Osteoblast (primary cell): ENCODE results near the gene PITX1. TPM values are rescaled to one million over a fixed set of nuclear protein-coding genes. Genes with fewer than 3 reads are reported as not detected.

ENCODE experiments used
- DNase-seq: peaks from one replicate; pipeline ENCODE4 v3.0.0; 2011; ENCODE audit warnings: low spot score, mixed read lengths; ENCODE audit not compliant: insufficient read length; ENCODE audit errors: missing footprints
- H2AFZ ChIP-seq: 2 replicates; pipeline ENCODE4 v1.6.0; 2011; ENCODE audit warnings: mild to moderate bottlenecking, low read length
- H3K27ac ChIP-seq: 2 replicates; pipeline ENCODE4 v1.5.1; 2011; ENCODE audit warnings: mild to moderate bottlenecking, low read depth, low read length, moderate library complexity
- H3K27me3 ChIP-seq: 2 replicates; pipeline ENCODE4 v1.6.0; 2012; ENCODE audit warnings: mild to moderate bottlenecking, control low read depth, inconsistent platforms, low read length, moderate library complexity; ENCODE audit not compliant: insufficient read depth
- H3K36me3 ChIP-seq: 2 replicates; pipeline ENCODE4 v1.5.1; 2011; ENCODE audit warnings: mild to moderate bottlenecking, low read length, control low read depth, moderate library complexity; ENCODE audit not compliant: insufficient read depth
- H3K4me1 ChIP-seq: 2 replicates; pipeline ENCODE4 v1.5.1; 2011; ENCODE audit warnings: mild to moderate bottlenecking, low read length, control low read depth, moderate library complexity; ENCODE audit not compliant: insufficient read depth
- H3K4me2 ChIP-seq: 2 replicates; pipeline ENCODE4 v1.6.0; 2011; ENCODE audit warnings: mild to moderate bottlenecking, low read length; ENCODE audit not compliant: insufficient read depth
- H3K4me3 ChIP-seq: fragments of 200-600 bp; sonication (generic); 3 replicates; pipeline ENCODE4 v1.5.1; 2012; ENCODE audit warnings: mild to moderate bottlenecking, low read length, inconsistent platforms; ENCODE audit not compliant: insufficient read depth
- H3K79me2 ChIP-seq: 2 replicates; pipeline ENCODE4 v1.6.0; 2012; ENCODE audit warnings: mild to moderate bottlenecking, low read length, control low read depth, inconsistent platforms; ENCODE audit not compliant: insufficient read depth
- H3K9me3 ChIP-seq: 2 replicates; pipeline ENCODE4 v1.5.1; 2011; ENCODE audit warnings: low read depth, low read length, control low read depth
- H4K20me1 ChIP-seq: 2 replicates; pipeline ENCODE4 v1.6.0; 2012; ENCODE audit warnings: mild to moderate bottlenecking, low read length, control low read depth; ENCODE audit not compliant: insufficient read depth
- CTCF ChIP-seq: IDR thresholded peaks from 2 replicates; pipeline ENCODE4 v1.5.1; 2011; ENCODE audit warnings: mild to moderate bottlenecking, low read depth, low read length, moderate library complexity; ENCODE audit errors: extremely low read depth
- total RNA-seq: library from RNA; depleted of rRNA; stranded (reverse); fragments of >200 nt; gene quantifications from 2 replicates; pipeline ENCODE4 v1.2.3, GENCODE V29; 2012

The PITX1 gene
- total RNA-seq, 1 donor = 9.8 TPM

GRCh38 chr5:135040333-135041144 lies 6.5 kb upstream of the PITX1 start:
- no peak for DNase-seq
- no peak for TF ChIP-seq CTCF
- Histone ChIP-seq H3K9me3 (no peaks in the 10 kb centered on the region), H3K4me1 (no peaks in the 10 kb centered on the region), H3K4me2 (no peak overlapping the region), H4K20me1 (peaks cover 2% of the 10 kb centered on the region), H3K27ac (no peak overlapping the region), H3K27me3 (peaks cover 59% of the 10 kb centered on the region), H3K36me3 (no peaks in the 10 kb centered on the region), H3K4me3 (no peak overlapping the region), H2AFZ (no peak overlapping the region), H3K79me2 (no peaks in the 10 kb centered on the region)

- TF ChIP-seq CTCF = no peak
- Histone ChIP-seq H4K20me1 (peaks cover 2% of the 10 kb centered on the region), H3K79me2 (no peaks in the 10 kb centered on the region), H3K4me2 (no peak overlapping the region), H3K36me3 (no peaks in the 10 kb centered on the region), H3K27me3 (peaks cover 54% of the 10 kb centered on the region), H3K4me1 (no peaks in the 10 kb centered on the region), H2AFZ (no peak overlapping the region), H3K4me3 (no peak overlapping the region), H3K9me3 (no peaks in the 10 kb centered on the region), H3K27ac (no peak overlapping the region)
- peak; percentile 77 for DNase-seq
Measured at GRCh38 chr5:135040034-135040332, 6.0 kb upstream of the PITX1 start.

- Histone ChIP-seq H4K20me1 (peaks cover 2% of the 10 kb centered on the region), H3K4me2 (peak overlapping the region; percentile 62), H3K9me3 (no peaks in the 10 kb centered on the region), H3K27me3 (peaks cover 54% of the 10 kb centered on the region), H3K36me3 (no peaks in the 10 kb centered on the region), H3K4me1 (peaks cover 5% of the 10 kb centered on the region), H2AFZ (peak overlapping the region; percentile 15), H3K4me3 (peak overlapping the region; percentile 58), H3K27ac (no peak overlapping the region), H3K79me2 (no peaks in the 10 kb centered on the region)
- TF ChIP-seq CTCF = no peak
- peak; percentile 96 for DNase-seq
Measured at GRCh38 chr5:135039271-135040033, 5.4 kb upstream of the PITX1 start.

GRCh38 chr5:135038813-135039270 lies 4.8 kb upstream of the PITX1 start:
- Histone ChIP-seq H3K79me2 (no peaks in the 10 kb centered on the region), H3K27me3 (peaks cover 54% of the 10 kb centered on the region), H3K4me3 (peak overlapping the region; percentile 58), H3K4me2 (peak overlapping the region; percentile 62), H3K4me1 (peaks cover 6% of the 10 kb centered on the region), H3K9me3 (no peaks in the 10 kb centered on the region), H3K27ac (no peak overlapping the region), H4K20me1 (no peaks in the 10 kb centered on the region), H2AFZ (no peak overlapping the region), H3K36me3 (no peaks in the 10 kb centered on the region)
- DNase-seq = peak; percentile 84
- no peak for TF ChIP-seq CTCF
